Measurements from ENCODE around the gene TSHZ2.
"Not testable (repeated sequence)": the region's sequence is repeated elsewhere in the genome, so short reads cannot be mapped to it uniquely, and the experiment has no call there.

Gene TSHZ2

GRCh38 chr20:53088786-53089185 lies 116.6 kb downstream of the TSHZ2 start:
- H3K27ac Mint-ChIP-seq, result peak overlapping the region in 2 of 3 experiments; percentile 12 to 28
- H3K9me3 Mint-ChIP-seq, result no peaks in the 10 kb centered on the region
- no peaks in the 10 kb centered on the region for H3K27me3 Mint-ChIP-seq (ENCODE audit: low read depth)
- peaks cover 15% of the 10 kb centered on the region for H3K4me1 Mint-ChIP-seq
- no peaks in the 10 kb centered on the region for H3K36me3 Mint-ChIP-seq (ENCODE audit: low read depth)
- H3K4me3 Mint-ChIP-seq, result no peak overlapping the region
- TF ChIP-seq CTCF (IDR thresholded peaks at IDR 0.05; ENCODE audit: unreplicated experiment in 3 of 3), result no peak

DNA sequence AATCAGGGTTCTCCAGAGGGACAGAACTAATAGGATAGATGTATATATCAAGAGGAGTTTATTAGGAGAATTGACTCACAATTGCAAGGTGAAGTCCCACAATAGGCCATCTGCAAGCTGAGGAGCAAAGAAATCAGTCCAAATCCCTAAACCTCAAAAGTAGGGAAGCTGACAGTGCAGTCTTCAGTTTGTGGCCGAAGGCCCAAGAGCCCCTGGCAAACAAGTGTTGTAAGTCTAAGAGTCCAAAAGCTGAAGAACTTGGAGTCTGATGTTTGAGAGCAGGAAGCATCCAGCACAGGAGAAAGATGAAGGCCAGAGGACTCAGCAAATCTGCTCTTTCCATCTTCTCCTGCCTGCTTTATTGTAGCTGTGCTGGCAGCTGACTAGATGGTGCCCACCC lies 117.7 kb downstream of the TSHZ2 start:
- not testable (repeated sequence) for H3K9me3 Mint-ChIP-seq; H3K4me3 Mint-ChIP-seq; H3K36me3 Mint-ChIP-seq (ENCODE audit: low read depth); H3K27me3 Mint-ChIP-seq (ENCODE audit: low read depth)
- peaks cover 15% of the 10 kb centered on the region for H3K4me1 Mint-ChIP-seq
- H3K27ac Mint-ChIP-seq, result peak overlapping the region in 1 of 3 experiments; percentile 38

GRCh38 chr20:53091789-53092188 lies 119.6 kb downstream of the TSHZ2 start:
- peaks cover 5% of the 10 kb centered on the region for H3K36me3 Mint-ChIP-seq (ENCODE audit: low read depth)
- H3K27ac Mint-ChIP-seq, result no peak overlapping the region
- H3K4me3 Mint-ChIP-seq, result no peak overlapping the region
- peaks cover 23% of the 10 kb centered on the region for H3K4me1 Mint-ChIP-seq
- no peaks in the 10 kb centered on the region for H3K9me3 Mint-ChIP-seq
- TF ChIP-seq CTCF (IDR thresholded peaks at IDR 0.05; ENCODE audit: unreplicated experiment in 3 of 3), result no peak
- no peaks in the 10 kb centered on the region for H3K27me3 Mint-ChIP-seq (ENCODE audit: low read depth)

- Mint-ChIP-seq H3K36me3 (ENCODE audit: low read depth) (peaks cover 5% of the 10 kb centered on the region), H3K9me3 (no peaks in the 10 kb centered on the region), H3K4me1 (peaks cover 26% of the 10 kb centered on the region), H3K4me3 (no peak overlapping the region), H3K27me3 (ENCODE audit: low read depth) (no peaks in the 10 kb centered on the region), H3K27ac (no peak overlapping the region)
- TF ChIP-seq CTCF (IDR thresholded peaks at IDR 0.05; ENCODE audit: unreplicated experiment in 3 of 3), result no peak
These were observed 120.7 kb downstream of the TSHZ2 start for GRCh38 chr20:53092772-53093300.

DNA sequence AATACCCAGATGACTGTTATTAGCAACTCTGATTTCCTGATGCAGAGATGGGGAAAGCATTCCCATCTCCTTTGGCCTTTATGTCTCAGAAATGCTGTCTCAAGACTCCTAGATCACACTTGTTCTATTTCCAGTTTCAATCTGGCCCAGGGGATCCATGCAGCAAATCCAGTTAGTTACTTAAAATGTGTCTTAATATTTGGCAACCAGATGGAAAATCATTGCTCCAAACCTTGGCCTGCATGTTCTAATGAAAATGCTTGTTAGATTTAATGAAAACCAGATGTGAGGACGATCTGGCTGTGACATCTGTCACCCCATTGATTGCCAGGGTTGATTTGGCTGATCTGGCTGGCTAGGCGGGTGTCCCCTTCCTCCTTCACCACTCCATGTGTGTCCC lies 125.2 kb downstream of the TSHZ2 start:
- Mint-ChIP-seq H3K4me1 (peaks cover 49% of the 10 kb centered on the region), H3K36me3 (ENCODE audit: low read depth) (peaks cover 18% of the 10 kb centered on the region), H3K27ac (peak overlapping the region in 2 of 3 experiments; percentile 37 to 61), H3K27me3 (ENCODE audit: low read depth) (no peaks in the 10 kb centered on the region), H3K4me3 (no peak overlapping the region), H3K9me3 (peaks cover 2% of the 10 kb centered on the region)
- no peak for TF ChIP-seq CTCF (IDR thresholded peaks at IDR 0.05; ENCODE audit: unreplicated experiment in 3 of 3)

DNA sequence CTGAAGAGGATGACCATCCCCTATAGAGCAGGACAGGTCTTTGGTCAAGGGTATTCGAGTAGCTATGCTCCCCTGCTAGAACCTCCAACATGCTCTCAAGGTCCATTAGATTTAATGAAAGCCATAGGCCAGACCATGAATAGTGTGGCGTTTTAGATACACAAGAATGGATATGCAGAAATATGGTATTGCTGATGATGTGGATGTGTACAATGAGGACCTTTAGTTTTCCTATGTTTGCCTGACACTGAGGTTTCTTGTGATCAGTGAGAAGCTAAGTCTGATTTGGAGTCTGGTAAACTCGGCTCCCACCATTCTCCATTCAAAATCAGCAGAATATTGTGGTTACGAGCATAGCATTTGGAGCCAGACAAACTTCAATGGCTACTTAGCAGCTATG lies 125.6 kb downstream of the TSHZ2 start:
- H3K27me3 Mint-ChIP-seq (ENCODE audit: low read depth), result no peaks in the 10 kb centered on the region
- H3K36me3 Mint-ChIP-seq (ENCODE audit: low read depth), result peaks cover 18% of the 10 kb centered on the region
- no peak overlapping the region for H3K4me3 Mint-ChIP-seq
- H3K27ac Mint-ChIP-seq, result peak overlapping the region in 2 of 3 experiments; percentile 37 to 61
- H3K4me1 Mint-ChIP-seq, result peaks cover 45% of the 10 kb centered on the region
- no peak for TF ChIP-seq CTCF (IDR thresholded peaks at IDR 0.05; ENCODE audit: unreplicated experiment in 3 of 3)
- peaks cover 2% of the 10 kb centered on the region for H3K9me3 Mint-ChIP-seq
